OCI-M2 (cell line): ENCODE results near the gene CALN1.
"Not testable (repeated sequence)": the region's sequence is repeated elsewhere in the genome, so short reads cannot be mapped to it uniquely, and the experiment has no call there.

ENCODE experiments used
- DNase-seq: peaks from one replicate; lab custom pipeline; 2025; ENCODE audit not compliant: unreplicated experiment; lab: John Stamatoyannopoulos, UW

Gene CALN1

DNA sequence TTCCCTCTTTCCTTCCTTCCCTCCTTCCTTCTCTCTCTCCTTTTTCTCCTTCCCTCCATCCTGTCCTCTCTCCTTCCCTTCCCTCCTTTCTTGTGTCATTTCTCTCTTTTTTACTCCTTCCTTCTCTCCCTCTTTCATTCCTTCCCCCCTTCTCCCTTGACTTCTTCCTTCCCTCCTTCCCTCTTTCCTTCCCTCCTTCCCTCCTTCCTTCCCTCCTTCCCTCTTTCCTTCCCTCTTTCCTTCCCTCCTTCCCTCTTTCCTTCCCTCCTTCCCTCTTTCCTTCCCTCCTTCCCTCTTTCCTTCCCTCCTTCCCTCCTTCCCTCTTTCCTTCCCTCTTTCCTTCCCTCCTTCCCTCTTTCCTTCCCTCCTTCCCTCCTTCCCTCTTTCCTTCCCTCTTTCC, 203.1 kb downstream of the CALN1 start:
- DNase-seq, result not testable (repeated sequence)

DNA sequence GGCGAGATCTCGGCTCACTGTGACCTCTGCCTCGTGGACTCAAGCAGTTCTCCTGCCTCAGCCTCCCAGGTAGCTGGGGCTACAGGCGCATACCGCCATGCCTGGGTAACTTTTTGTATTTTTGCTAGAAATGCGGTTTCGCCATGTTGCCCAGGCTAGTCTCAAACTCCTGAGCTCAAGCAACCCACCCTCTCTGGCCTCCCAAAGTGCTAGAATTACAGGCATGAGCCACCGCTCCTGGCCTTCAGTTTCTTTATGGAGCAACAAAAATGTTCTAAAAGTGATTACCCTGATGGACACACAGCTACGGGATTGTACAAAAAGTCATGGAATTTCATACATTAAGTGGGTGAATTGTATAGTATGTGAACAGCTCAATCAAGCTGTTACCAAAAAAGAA, 216.0 kb downstream of the CALN1 start:
- DNase-seq, result no peak

DNA sequence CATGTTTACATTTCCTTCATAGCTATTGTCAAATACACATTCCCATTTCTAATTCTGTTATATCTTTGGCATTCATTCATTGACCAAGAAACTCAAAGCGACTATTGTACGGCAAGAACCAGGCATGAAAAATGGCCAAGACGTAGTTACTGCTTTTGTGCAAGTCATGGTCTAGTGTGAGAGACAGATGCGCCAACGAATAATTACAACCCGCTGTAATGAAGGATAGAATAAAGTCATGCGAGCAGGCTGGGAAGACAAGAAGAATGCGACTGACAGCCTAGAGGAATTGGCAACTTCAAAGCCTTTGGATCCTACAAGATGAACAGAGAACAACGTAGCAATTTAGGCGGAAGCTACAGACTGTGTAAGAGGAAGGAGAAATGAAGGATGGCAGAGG, 221.2 kb downstream of the CALN1 start:
- DNase-seq, result no peak

DNA sequence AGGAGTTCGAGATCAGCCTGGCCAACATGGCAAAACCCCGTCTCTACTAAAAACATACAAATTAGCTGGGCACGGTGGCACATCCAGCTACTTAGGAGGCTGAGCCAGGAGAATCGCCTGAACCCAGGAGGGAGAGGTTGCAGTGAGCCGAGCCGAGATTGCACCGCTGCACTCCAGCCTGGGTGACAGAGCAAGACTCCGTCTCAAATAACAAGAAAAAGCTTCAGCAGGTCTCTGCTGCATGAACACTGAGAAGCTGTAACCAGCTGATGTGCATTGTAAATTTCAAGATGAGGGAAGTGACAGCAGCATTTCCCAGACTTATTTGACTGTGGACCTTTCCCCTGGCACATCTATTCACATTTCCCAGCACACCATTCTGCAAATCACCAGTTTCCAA, 222.0 kb downstream of the CALN1 start:
- DNase-seq, result no peak

DNA sequence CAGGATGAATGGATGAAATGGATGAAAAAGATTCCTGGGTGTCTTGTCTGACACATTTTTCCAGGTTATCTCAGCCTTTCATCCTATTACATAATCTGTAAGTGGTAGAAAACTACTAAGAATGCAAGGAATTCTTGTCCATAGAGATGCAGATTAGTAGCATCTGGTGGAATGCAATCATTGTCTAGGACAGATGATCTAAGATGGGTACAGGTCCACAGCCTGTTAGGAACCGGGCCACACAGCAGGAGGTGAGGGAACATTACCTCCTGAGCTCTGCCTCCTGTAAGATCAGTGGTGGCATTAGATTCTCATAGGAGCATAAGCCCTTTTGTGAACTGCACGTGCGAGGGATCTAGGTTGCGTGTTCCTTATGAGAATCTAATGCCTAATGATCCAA, 225.0 kb downstream of the CALN1 start:
- DNase-seq, result no peak

DNA sequence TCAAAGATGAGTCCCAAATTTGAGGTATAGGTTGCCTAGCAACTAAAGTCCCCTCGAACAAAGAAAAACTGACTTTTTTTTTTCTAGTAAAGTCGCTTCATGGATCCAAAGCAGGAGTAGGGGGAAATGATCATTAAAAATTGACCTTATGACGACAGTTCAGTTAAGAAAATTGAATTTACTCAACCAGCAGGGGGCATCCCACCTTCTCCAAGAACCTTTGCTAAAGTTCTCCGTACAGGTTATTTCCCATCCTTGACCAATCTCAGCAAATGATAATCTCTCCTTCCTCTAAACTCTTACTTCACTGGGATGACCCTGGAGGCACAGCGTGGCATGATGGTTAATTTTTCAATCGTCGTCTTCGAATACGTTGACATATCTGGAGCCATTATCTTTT, 228.3 kb downstream of the CALN1 start:
- DNase-seq, result no peak

DNA sequence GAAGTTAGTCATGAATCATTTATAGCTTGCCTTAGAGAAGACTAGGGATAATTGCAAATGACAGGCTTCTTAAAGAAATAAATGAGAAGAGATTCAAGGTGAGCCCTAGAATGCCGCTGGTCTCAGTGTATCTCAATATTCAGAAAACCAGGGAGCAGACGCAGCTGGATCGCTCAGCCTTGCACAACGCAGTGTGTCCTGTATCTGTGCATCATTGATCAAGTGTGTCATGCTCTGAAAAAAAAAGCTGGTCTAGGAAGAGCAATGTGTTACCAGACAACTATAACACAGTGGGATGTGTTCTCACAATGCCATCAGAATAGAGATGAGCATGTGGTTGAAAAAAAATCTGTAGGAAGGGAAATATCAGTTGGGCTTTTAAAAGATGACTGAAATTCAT, 230.1 kb downstream of the CALN1 start:
- no peak for DNase-seq

DNA sequence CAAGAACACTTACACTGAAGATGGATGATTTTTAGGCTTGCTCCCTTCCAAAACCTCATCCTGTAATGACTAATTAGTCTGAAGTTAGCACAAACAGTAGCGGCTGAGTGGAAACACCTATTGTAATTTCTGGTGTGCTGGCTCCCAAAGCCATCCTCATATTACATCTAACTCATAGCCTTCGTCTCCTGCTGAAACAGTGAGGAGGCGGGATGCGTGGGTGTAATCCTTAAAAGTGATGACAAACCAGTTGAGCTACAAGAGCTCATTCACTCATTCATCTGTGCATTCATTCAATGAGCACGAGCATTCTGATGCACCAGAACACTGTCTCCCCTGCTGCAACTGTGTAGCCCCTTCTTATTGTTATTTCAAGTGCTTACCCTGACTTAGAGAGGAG, 235.3 kb downstream of the CALN1 start:
- DNase-seq, result no peak

DNA sequence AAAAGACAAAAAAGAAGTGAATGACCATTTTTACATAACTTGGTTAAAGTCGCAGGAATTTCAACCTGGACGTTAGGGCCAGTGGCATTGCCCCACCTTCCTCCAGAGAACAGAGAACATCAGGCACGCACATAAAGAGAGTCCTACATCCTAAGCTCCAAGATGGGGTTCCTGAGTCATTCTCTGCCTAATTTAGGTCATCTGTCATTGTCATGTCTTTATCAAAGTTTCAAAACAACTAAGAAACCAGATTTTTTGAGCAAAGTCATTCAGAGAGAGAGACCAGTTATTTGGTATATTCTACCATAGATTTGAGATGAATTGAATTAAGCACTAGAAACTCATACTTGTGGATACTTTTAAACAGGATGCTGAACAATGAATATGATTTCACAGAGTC, 241.7 kb downstream of the CALN1 start:
- DNase-seq, result no peak

DNA sequence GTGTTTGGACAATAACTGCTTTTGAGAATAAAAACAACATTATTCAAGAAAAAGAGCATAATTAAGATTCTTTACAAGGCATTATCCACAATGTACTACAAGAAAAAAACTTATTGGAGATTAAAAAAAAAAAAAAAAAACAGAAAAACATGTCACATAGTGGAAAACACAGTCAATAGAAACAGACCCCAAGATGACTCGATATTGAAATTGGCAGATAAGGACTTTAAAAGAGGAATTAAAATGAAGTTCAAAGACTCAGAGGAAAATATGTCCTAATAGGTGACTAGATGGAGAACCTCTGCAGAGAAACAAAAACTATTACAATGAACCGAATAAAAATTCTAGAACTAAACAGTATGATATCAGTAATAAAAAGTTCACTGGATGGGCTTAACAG, 248.9 kb downstream of the CALN1 start:
- DNase-seq, result no peak

DNA sequence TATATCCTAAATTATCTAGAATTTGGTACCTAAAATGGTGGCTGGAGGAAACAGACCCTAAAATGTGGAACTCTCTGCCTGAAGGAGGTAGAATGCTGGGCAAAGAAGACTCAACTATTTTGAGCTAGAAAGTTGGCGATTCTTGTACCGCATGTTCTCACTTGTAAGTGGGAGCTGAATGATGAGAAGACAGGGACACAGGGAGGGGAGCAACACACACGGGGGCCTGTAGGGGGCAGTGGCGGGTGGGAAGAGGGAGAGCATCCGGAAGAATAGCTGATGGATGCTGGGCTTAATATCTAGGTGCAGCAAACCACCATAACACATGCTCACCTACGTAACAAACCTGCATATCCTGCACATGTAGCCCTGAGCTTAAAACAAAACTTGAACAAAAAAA, 250.6 kb downstream of the CALN1 start:
- no peak for DNase-seq

DNA sequence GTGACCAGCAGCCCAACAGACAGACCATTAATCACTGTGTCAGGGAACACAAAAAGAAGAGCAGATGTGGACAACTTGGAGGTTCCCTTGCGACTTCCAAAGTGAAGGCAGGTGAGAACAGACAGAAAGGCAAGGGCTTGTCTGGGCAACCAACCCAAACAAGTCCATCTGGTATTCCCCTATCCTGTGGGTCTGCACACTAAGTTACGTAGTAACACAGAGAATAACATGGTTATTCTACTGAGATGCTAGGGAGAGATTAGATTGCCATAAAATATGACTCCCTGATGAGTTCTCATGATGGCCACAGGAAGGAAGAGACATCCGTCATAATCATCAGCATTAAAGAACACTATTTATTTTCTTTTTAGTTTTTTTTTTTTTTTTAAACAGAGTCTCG, 252.2 kb downstream of the CALN1 start:
- DNase-seq, result no peak

DNA sequence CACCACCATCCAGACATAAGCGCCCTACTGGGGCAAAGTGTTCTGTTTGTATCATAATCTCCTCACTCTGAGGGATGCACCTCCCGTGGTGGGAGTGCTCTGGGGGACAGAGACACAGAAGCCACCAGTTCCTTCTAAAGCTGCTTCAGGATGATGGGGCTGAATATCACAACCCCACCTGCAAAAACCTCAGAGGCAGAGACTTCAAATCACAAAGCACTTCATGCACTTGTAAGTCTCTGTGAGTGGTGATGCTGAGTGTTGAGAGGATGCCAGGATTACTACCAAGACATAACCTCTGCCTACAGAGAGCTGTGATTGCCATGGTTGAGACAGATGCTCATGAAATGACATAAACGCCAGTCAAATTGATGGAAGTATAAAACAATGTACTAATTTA, 255.5 kb downstream of the CALN1 start:
- DNase-seq, result no peak

DNA sequence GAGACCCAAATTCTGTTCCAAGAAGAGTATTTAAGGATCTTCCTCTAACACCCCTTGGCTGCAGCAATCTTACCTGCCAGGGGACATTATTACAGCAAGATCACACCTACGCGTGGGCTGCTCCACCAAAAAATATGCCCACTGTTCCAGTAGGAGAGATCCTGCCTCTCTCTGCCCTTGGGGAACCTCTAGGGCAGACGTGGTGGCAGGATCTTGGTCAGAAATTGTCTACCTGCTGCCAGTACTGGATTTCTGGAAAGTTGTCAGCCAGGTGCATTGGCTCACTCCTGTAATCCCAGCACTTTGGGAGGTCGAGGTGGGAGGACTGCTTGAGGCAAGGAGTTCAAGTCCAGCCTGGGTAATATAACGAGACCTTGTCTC, 259.0 kb downstream of the CALN1 start:
- no peak for DNase-seq

DNA sequence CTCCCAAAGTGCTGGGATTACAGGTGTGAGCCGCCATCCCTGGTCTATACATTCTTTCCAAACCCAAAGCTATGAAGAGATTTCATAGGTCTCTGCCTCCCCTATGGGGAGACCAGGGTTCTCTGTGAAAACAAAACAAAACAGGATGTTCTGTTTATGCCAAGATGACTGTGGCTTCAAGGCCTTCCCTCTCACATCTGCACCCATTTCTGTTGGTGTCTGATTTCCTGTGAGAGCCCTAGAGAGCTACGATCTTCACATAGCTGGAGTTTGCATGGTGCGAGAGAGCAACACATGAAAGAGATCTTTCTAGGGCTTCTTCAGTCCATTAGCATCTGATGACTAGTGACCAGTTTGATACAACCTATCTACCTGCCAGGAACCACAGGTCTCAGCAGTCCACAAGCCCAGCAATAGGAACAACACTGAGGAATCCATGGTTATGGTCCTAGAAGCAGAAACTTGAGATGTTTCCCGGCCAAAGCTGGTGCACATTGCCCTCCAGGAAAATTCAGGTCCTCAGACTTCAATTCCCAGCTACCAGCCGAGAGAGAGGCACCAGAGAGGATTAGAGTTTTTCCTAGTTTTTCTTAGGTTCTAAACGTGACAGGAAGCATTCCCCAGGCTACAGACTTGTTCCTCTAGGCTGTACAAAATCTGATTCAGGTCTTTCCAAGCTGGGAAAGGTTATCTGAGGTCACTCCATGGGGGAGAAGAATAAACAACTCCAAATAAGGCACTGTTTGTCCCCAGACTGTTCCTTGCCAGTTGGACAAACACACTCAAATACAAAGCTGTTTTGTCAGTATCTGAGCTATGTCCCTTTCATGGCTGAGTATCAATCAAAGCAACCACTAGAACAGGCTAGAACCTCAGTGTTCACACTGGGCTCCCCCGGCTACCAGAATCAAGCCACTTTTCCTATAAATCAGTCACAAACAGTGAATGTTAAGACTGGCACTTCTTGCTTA, 259.7 kb downstream of the CALN1 start:
- DNase-seq, result no peak

DNA sequence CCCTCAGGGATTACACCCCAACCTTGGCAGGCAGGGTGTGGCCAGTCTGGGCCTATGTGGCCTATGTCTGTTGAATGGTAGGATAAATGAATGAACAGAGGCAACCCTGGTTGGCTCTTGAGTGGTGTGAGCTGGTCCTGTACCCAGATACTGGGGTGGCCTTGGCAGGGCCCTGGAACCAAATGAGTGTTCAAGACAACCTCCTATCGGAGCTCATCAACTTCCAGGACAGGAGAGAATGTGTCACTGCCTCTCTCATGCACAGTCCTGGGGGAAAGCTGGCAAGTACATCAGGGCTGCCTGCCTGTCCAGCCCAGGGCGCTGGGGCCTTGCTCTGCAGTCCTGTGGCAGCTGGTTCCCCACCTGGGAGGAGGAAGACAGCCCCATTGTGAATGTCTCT, 271.6 kb downstream of the CALN1 start:
- DNase-seq, result no peak

DNA sequence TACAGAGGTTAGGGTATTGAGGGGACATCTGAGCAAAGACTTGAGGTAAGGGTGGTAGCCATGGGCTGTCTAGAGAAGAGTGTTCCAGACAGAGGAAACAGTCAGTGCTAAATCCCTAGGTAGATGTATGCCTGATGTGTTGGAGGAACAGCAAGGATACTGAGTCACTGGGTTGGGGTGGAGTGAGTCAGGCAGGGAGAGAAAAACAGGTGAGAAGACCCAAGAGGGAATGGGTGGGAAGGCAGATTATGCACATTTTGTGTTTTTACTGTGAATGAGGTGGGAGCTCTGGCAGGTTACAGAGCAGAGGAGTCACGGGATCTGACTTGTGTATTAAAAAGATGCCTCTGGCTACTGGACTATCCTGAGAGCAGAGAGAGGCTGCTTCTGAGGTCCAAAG, 285.0 kb downstream of the CALN1 start:
- no peak for DNase-seq

DNA sequence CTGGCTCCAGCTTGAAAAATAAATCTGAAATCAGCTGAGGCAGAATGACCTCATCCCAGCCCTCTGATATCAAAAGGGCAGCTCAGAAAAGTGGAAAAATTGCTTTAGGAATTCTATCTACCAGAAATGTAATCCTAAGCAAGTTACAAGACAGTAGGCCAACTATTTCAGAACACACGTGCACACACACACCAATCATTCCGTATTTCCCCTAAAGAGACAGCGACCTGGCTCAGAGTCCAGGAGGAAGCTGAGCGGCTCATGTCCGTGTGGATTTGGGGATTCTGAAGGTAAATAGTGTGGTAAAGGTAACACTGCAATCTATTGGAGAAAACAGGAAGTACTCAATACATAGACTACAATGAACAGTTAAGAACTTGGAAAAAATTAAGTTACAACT, 288.2 kb downstream of the CALN1 start:
- no peak for DNase-seq

DNA sequence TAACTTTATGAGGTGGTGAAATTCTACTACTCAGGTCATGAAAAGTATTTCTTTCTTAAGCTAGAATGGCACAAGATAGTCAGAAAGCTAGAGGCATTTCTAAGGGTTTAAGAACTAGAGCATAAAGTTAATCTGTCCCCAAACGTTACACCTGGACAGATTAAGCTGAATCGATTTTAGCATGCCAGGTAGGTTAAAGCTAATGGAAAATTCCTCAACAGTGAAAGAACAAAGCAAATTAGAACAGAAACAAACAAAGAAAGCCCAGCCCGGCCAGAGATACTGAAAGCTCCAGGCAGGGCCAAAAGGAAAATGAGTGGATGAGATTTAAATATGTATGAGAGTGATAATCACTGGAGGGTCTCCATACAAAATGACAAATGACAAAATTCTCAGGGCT, 293.8 kb downstream of the CALN1 start:
- DNase-seq, result no peak

DNA sequence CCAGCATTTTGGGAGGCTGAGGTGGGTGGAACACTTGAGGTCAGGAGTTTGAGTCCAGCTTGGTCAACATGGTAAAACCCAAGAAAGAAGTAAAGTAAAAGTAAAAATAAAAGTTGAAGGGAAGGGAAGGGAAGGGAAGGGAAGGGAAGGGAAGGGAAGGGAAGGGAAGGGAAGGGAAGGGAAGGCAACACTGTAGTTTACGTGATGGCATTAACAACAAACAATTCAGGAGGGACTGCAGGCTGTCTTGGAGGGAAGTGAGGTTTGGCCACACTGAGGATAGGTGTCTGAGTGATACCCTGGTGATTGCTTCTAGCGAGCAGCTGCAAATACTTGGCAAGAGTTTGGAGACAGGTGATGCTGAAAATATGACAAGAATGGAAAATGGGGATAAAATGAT, 298.0 kb downstream of the CALN1 start:
- DNase-seq, result no peak

DNA sequence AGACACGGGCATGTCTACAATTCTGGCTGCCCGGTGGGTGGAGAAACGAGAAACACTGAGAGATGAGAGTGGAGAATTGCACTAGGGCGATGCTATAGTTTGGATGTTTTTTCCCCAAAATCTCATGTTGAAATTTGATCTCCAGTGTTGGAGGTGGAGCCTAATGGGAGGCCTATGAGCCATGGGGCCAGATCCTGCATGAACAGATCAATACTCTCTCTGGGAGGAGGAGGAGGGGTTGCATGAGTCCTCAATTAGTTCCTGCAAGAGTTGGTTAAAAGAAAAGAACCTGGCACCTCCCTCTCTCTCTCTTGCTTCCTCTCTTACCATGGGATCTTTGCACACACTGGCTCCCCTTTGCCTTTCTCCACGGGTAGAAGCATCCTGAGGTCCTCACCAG, 299.1 kb downstream of the CALN1 start:
- no peak for DNase-seq

DNA sequence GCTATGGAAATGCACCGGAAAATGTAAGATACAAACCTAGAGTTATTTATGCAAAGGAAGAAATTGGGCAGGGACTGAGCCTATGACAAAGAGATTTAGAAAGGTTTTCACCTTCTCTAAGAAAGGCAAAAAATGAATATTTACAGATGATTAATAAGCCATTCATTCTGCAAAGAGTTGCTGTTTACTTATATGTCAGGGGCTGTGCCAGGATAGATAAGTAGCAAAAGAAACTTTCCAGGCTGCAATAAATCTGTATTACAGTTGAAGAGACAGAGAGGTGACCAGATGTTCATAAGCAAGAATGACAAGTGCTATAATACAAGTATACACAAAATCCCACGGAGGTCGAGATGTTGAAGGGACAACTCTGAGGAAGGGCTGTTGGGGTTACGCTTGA, 299.6 kb downstream of the CALN1 start:
- no peak for DNase-seq

DNA sequence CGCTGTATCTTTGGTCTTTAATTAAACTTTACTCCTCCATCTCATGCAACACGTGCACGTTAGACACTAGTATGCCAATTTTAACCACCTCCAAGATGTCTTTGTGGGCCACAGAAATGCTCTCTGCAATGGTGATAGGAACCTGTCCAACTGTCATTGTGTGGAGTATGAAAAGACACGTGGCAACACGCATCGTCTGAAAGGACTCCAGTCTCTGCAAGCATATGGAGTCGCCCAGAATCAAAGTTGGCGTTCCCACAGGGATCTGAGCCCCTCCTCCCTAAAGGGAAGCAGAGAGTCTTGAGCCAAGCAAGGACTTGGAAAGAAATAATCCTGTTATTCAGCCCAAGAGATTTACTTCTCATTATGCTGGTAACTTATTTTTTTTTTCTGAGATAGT, 301.1 kb downstream of the CALN1 start:
- no peak for DNase-seq
